Measurements from ENCODE around the gene MYO1C.
A peak's percentile ranks its signal among the peaks of the same experiment; 100 is the strongest.

The MYO1C gene

GRCh38 chr17:1490643-1491442 is 1.6 kb downstream of the MYO1C start:
- no peaks in the 10 kb centered on the region; the same call in 1 of the 2 replicates for H3K36me3 ChIP-seq (ENCODE audit: insufficient read depth, low read depth, low read length)
- H3K4me1 ChIP-seq (ENCODE audit: insufficient read depth, low read length), result peaks cover 3% of the 10 kb centered on the region; the same call in 1 of the 2 replicates
- H3K27me3 ChIP-seq (ENCODE audit: insufficient read depth, low read length), result peaks cover 29% of the 10 kb centered on the region
- no peaks in the 10 kb centered on the region for H3K9me3 ChIP-seq (ENCODE audit: insufficient read depth, low read depth, low read length)
- H3K27ac ChIP-seq (ENCODE audit: low read length), result no peak overlapping the region
- peak overlapping the region; percentile 80 for H3K4me3 ChIP-seq (ENCODE audit: low read length)
- peak overlapping the region; percentile 63; the same call in 1 of the 2 replicates for H3K9ac ChIP-seq (ENCODE audit: low read depth, low read length)

GRCh38 chr17:1488826-1489270 is 3.6 kb downstream of the MYO1C start:
- peaks cover 29% of the 10 kb centered on the region for H3K27me3 ChIP-seq (ENCODE audit: insufficient read depth, low read length)
- peak overlapping the region; percentile 55; the same call in 1 of the 2 replicates for H3K4me3 ChIP-seq (ENCODE audit: low read length)
- no peaks in the 10 kb centered on the region for H3K9me3 ChIP-seq (ENCODE audit: insufficient read depth, low read depth, low read length)
- no peak overlapping the region for H3K27ac ChIP-seq (ENCODE audit: low read length)
- H3K4me1 ChIP-seq (ENCODE audit: insufficient read depth, low read length), result peaks cover 8% of the 10 kb centered on the region; the same call in 1 of the 2 replicates
- no peak overlapping the region for H3K9ac ChIP-seq (ENCODE audit: low read depth, low read length)
- no peaks in the 10 kb centered on the region for H3K36me3 ChIP-seq (ENCODE audit: insufficient read depth, low read depth, low read length)

- Histone ChIP-seq H3K4me3 (ENCODE audit: low read length) (peak overlapping the region; percentile 55), H3K27me3 (ENCODE audit: insufficient read depth, low read length) (peaks cover 29% of the 10 kb centered on the region), H3K9me3 (ENCODE audit: insufficient read depth, low read depth, low read length) (no peaks in the 10 kb centered on the region), H3K4me1 (ENCODE audit: insufficient read depth, low read length) (peaks cover 8% of the 10 kb centered on the region; the same call in 1 of the 2 replicates), H3K9ac (ENCODE audit: low read depth, low read length) (0 out of 2 replicates have a peak overlapping the region, but pooled peaks have one; percentile 48), H3K36me3 (ENCODE audit: insufficient read depth, low read depth, low read length) (peaks cover 4% of the 10 kb centered on the region; the same call in 1 of the 2 replicates), H3K27ac (ENCODE audit: low read length) (no peak overlapping the region)
These were observed 4.3 kb downstream of the MYO1C start for GRCh38 chr17:1487939-1488825.

- Histone ChIP-seq H3K9ac (ENCODE audit: low read depth, low read length) (no peak overlapping the region), H3K27ac (ENCODE audit: low read length) (no peak overlapping the region)
These were observed 5.4 kb downstream of the MYO1C start for GRCh38 chr17:1486802-1487695.

DNA sequence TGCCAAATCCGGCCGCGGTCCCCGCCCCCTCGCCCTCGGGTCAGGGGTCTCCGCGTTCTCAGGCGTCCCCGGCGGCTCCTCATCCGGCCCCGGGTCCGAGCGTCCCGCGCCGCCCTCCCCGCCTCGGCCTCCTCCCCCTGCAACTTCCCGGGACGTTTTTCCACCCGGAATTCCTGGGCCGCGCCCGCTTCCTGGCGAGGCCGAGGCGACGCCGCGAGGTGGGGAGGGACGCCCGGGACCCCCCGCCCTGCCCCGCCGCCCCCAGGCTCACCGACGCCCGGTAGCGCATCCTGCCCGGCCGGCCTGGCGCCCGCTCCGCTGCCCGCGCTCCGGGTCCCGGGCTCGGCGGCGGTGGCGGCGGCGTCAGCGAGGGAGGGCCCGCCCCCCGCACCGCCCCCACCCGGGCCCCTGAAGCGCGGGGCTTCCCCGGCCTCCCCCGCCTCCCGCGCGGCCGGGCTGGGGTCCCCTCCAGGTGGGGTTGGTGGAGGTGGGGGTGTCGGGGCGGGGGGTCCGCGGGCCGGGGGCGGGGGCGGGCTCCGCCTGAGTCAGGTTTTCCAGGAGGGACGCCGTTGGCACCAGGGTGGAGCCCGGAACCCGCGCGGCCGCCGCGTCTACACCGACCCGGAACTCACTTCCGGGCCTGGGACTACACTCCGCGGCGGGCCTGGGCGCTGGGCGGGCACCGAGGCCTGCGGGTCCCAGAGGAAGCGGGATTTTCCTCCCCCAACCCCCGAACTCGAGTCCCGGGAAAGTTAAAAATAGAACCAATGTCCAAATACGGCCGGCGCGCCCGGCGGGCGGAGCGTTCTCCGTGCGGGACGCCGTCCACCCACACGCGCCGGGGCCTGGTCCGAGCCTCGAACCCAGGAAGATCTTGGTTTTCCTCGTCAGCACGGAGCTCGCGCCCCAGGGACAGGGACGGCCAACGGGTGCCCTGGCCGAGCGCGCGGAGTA is 6.8 kb downstream of the MYO1C start:
- Histone ChIP-seq H3K36me3 (ENCODE audit: insufficient read depth, low read depth, low read length) (peaks cover 16% of the 10 kb centered on the region), H3K9ac (ENCODE audit: low read depth, low read length) (no peak overlapping the region), H3K27ac (ENCODE audit: low read length) (no peak overlapping the region), H3K4me3 (ENCODE audit: low read length) (peak overlapping the region; percentile 56; the same call in 1 of the 2 replicates), H3K27me3 (ENCODE audit: insufficient read depth, low read length) (peaks cover 19% of the 10 kb centered on the region; the same call in 1 of the 2 replicates), H3K4me1 (ENCODE audit: insufficient read depth, low read length) (peaks cover 8% of the 10 kb centered on the region; the same call in 1 of the 2 replicates), H3K9me3 (ENCODE audit: insufficient read depth, low read depth, low read length) (no peaks in the 10 kb centered on the region)

More at GRCh38 chr17:1486802-1487695, 5.4 kb downstream of the MYO1C start:
- peak overlapping the region; percentile 55; the same call in 1 of the 2 replicates for H3K4me3 ChIP-seq (ENCODE audit: low read length)
- H3K4me1 ChIP-seq (ENCODE audit: insufficient read depth, low read length), result peaks cover 8% of the 10 kb centered on the region; the same call in 1 of the 2 replicates
- peaks cover 10% of the 10 kb centered on the region; the same call in 1 of the 2 replicates for H3K36me3 ChIP-seq (ENCODE audit: insufficient read depth, low read depth, low read length)
- H3K27me3 ChIP-seq (ENCODE audit: insufficient read depth, low read length), result peaks cover 23% of the 10 kb centered on the region
- H3K9me3 ChIP-seq (ENCODE audit: insufficient read depth, low read depth, low read length), result no peaks in the 10 kb centered on the region

DNA sequence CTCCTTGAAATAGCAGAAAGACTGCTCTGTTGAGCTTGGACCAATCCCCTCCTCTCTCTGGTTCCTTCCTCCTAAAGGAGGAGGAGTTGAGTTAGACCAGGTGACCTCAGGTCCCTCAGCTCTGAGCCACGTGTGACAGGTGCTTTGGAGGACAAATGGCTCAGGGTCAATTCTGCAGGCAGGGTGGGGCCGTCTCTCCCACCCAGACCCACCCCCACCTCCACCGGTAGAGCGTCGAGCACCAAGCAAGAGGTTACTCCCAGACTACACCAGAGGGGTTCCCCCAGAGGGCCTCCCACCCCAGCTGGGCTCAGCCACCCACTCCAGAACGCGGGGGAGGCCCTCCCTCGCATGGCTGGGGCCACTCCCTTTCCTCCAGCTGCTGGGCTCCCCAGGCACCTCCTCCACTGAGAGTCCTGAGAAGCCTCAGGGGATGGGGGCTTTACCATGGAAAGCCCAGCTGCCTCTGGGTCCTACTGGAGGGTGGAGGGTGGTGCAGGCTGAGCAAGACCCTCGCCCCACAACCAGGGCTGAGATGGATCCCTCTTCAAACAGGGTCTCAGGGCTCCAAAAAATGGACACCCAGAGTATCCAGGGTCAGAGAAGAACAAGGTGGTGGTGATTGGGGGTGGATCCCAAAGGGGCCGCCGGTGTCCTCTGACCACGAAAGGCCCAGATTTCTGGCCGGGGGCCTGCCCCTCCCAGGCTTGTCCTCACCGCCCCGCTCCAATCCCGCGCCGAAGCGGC is 7.6 kb downstream of the MYO1C start:
- Histone ChIP-seq H3K4me3 (ENCODE audit: low read length) (peak overlapping the region; percentile 56), H3K9me3 (ENCODE audit: insufficient read depth, low read depth, low read length) (no peaks in the 10 kb centered on the region), H3K9ac (ENCODE audit: low read depth, low read length) (no peak overlapping the region), H3K27ac (ENCODE audit: low read length) (no peak overlapping the region), H3K4me1 (ENCODE audit: insufficient read depth, low read length) (peaks cover 5% of the 10 kb centered on the region; the same call in 1 of the 2 replicates), H3K27me3 (ENCODE audit: insufficient read depth, low read length) (peaks cover 19% of the 10 kb centered on the region; the same call in 1 of the 2 replicates), H3K36me3 (ENCODE audit: insufficient read depth, low read depth, low read length) (peaks cover 21% of the 10 kb centered on the region)

GRCh38 chr17:1484060-1484535 is 8.4 kb downstream of the MYO1C start:
- peaks cover 5% of the 10 kb centered on the region; the same call in 1 of the 2 replicates for H3K4me1 ChIP-seq (ENCODE audit: insufficient read depth, low read length)
- no peaks in the 10 kb centered on the region for H3K9me3 ChIP-seq (ENCODE audit: insufficient read depth, low read depth, low read length)
- H3K4me3 ChIP-seq (ENCODE audit: low read length), result no peak overlapping the region
- H3K27me3 ChIP-seq (ENCODE audit: insufficient read depth, low read length), result peaks cover 19% of the 10 kb centered on the region; the same call in 1 of the 2 replicates
- H3K9ac ChIP-seq (ENCODE audit: low read depth, low read length), result no peak overlapping the region
- H3K27ac ChIP-seq (ENCODE audit: low read length), result no peak overlapping the region
- H3K36me3 ChIP-seq (ENCODE audit: insufficient read depth, low read depth, low read length), result peaks cover 21% of the 10 kb centered on the region

DNA sequence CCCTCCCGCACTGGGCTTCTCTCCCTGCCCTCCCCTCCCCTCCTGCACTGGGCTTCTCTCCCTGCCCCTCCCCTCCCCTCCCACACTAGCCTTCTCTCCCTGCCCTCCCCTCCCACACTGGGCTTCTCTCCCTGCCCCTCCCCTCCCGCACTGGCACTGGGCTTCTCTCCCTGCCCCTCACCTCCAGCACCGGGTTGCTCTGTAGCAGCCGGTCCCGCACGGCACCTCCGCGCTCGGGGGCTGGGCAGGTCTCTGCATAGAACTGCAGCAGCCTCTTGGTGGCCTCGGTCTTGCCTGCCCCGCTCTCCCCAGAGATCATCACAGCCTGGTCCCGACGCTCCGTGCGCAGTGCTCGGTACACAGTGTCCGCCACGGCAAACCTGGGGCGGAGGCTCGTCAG is 9.8 kb downstream of the MYO1C start:
- no peaks in the 10 kb centered on the region for H3K9me3 ChIP-seq (ENCODE audit: insufficient read depth, low read depth, low read length)
- H3K9ac ChIP-seq (ENCODE audit: low read depth, low read length), result no peak overlapping the region
- peaks cover 16% of the 10 kb centered on the region; the same call in 1 of the 2 replicates for H3K27me3 ChIP-seq (ENCODE audit: insufficient read depth, low read length)
- no peak overlapping the region for H3K4me3 ChIP-seq (ENCODE audit: low read length)
- H3K27ac ChIP-seq (ENCODE audit: low read length), result no peak overlapping the region
- peaks cover 31% of the 10 kb centered on the region for H3K36me3 ChIP-seq (ENCODE audit: insufficient read depth, low read depth, low read length)
- H3K4me1 ChIP-seq (ENCODE audit: insufficient read depth, low read length), result 0 out of 2 replicates have a peak, but pooled peaks cover 5% of the 10 kb centered on the region

DNA sequence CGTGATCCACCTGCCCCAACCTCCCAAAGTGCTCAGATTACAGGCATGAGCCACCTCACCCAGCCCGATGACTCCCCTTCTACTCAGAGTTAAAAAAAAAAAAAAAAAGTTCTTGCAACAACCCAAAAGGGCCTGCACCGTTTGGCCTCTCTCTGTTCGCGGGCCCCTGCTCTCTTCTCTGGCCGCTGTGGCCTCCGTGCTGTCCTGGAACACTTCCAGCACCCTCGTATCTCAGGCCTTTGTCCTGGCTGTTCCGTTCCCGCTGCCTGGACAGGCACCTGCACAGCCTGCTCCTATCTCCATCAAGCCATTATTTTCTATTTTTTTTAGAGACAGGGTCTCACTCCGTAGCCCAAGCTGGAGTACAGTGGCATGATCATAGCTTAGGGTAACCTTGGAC is 10.8 kb downstream of the MYO1C start:
- 0 out of 2 replicates have a peak, but pooled peaks cover 5% of the 10 kb centered on the region for H3K4me1 ChIP-seq (ENCODE audit: insufficient read depth, low read length)
- no peak overlapping the region for H3K9ac ChIP-seq (ENCODE audit: low read depth, low read length)
- peaks cover 38% of the 10 kb centered on the region for H3K36me3 ChIP-seq (ENCODE audit: insufficient read depth, low read depth, low read length)
- no peak overlapping the region for H3K4me3 ChIP-seq (ENCODE audit: low read length)
- H3K9me3 ChIP-seq (ENCODE audit: insufficient read depth, low read depth, low read length), result no peaks in the 10 kb centered on the region
- H3K27ac ChIP-seq (ENCODE audit: low read length), result no peak overlapping the region
- H3K27me3 ChIP-seq (ENCODE audit: insufficient read depth, low read length), result peaks cover 8% of the 10 kb centered on the region; the same call in 1 of the 2 replicates

Data from iPS-20b (cell line).